GM19240 (cell line): Measurements from ENCODE around the gene IGF2BP1.
"Not testable (repeated sequence)": the region's sequence is repeated elsewhere in the genome, so short reads cannot be mapped to it uniquely, and the experiment has no call there.

ENCODE experiments used
- DNase-seq: peaks from one replicate; pipeline ENCODE4 v3.0.0; 2011; ENCODE audit warnings: low spot score; ENCODE audit not compliant: insufficient read length

IGF2BP1 gene

GRCh38 chr17:49018748-49019147 is 21.6 kb downstream of the IGF2BP1 start:
- no peak for DNase-seq

DNA sequence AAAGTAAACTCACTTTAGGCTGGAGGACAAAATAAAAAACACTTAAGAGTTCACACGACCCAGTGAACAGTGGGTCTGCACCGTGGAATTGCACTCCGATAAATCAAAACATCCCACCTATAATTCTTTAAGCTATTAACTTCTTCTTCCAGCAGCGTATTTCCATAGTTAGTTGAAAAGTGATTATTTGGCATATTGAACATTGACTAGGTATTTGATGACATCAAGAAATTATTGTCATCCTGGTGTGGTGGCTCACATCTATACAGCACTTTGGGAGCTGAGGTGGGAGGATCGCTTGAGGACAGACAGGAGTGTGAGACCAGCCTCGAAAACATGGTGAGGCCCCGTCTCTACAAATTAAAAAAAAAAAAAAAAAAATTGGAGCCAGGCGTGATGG is 23.4 kb downstream of the IGF2BP1 start:
- no peak for DNase-seq

DNA sequence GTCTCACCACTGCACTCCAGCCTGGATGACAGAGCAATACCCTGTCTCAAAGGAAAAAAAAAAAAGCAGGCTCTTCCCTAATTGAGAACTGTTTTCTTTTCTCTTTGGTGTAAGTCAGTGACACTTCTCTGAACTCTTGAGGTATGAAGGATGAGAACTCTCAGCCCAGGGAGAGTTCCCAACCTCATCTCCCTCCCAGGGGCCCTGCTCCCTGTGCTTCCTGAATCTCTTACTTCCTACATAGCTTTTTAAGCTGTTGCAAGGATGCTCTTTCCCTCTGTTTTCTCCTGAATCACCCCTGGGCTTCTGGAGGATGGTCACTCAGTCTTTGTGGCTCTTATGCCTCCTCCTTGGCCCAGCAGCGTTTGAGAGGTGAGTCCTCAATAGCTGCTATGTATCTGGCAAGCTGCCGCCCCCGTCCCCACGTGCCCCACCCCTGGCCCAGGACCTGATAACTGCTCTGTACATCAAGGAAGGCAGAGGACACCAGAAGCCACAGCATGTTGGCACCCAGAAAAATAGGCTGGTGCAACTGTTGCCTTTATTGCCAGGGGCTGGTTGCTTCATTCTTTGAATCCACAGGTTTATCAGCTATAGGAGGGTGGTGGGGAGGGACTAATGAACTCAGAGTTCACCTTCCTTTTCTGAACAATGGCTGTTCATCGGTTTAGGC is 24.0 kb downstream of the IGF2BP1 start:
- no peak for DNase-seq

- DNase-seq, result no peak
Measured at GRCh38 chr17:49021768-49022103, 24.6 kb downstream of the IGF2BP1 start.

GRCh38 chr17:49022391-49022941 is 25.3 kb downstream of the IGF2BP1 start:
- DNase-seq, result no peak

GRCh38 chr17:49024523-49024922 is 27.3 kb downstream of the IGF2BP1 start:
- DNase-seq, result no peak

- DNase-seq, result not testable (repeated sequence)
Measured at GRCh38 chr17:49026447-49026846, 29.3 kb downstream of the IGF2BP1 start.

GRCh38 chr17:49028271-49028670 is 31.1 kb downstream of the IGF2BP1 start:
- DNase-seq, result no peak

- no peak for DNase-seq
Measured at GRCh38 chr17:49029801-49030200, 32.6 kb downstream of the IGF2BP1 start.

DNA sequence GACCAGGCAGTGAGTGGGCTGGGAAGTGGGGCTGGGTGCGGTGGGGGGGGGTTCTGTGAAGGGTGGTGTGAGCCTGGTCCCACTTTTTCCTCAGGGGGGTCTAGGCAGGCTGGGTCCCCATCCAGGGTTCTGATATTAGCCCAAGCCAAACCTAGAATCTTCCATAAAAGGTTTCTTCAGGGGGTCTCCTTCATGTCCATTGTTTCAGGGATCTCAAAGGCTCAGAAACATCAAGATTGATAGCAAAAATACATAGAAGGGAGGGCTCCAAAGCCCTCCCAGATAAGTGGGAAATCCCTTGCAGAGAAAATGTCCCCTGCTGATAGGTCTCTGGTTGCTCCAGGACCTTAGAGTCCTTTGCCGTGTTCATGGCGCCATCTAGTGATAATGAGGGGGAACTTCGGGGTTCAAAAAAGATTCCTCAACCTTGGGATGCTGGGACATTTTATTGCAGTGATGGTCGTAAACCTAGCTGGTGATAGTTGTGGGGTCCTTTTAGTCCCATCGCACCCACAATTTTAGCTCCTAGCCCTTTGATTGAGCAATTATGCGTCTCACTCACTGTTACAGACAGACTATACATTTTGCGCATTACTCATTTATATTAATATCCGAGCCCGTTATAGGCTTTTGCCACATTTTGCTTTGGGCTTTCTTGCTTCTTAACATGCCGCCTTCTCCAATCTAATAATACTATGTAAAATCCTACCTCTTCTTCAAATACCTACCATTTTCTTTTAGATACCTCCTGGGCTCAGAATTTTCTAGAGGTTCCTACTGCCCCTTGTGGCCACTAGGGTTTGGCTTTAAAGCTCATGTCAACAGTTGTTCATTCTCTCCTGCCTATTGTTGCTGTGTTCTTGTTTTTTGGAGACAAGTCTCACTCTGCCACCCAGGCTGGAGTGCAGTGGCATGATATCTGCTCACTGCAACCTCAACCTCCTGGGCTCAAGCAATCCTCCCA is 35.1 kb downstream of the IGF2BP1 start:
- peak; percentile 57 for DNase-seq

DNA sequence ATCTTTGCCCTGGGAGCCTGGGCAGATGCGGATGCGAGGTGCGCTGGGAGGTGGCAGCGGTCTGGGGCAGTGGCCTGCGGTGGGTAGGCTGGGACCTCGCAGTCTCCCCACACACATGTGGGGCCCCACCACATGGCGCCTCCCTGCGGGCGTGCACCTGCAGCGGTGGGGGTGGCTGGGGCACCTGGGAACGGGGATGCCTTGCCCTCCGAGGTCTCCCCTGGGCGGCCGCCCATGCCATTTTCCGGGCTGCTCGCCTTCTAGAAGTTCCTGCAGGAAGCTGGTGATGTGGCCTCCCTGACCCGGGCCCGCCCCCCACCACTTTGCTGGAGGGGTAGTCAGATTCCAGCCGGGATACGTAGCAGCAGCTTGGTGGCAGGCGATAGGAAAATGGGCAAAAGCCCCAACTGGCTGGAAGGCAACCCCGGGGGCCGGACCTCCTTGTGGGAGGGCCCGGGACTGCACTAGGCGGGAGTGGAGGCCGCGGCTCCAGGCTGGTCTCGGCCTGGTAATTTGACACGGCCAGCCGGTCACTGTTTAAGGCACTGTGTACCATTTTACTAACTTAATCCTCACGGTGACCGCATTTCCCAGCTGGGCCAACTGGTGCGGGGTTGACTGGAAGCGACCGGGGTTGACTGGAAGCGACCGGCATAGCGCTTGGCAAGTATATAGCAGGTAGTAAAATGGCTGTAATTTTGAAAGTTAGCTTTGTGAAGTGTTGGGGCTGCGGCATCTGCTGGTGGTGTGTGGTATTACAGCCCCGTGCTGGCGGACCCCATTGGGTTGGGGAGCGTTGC is 38.5 kb downstream of the IGF2BP1 start:
- DNase-seq, result peak; percentile 28

- no peak for DNase-seq
Measured at GRCh38 chr17:49036270-49036626, 39.1 kb downstream of the IGF2BP1 start.

DNA sequence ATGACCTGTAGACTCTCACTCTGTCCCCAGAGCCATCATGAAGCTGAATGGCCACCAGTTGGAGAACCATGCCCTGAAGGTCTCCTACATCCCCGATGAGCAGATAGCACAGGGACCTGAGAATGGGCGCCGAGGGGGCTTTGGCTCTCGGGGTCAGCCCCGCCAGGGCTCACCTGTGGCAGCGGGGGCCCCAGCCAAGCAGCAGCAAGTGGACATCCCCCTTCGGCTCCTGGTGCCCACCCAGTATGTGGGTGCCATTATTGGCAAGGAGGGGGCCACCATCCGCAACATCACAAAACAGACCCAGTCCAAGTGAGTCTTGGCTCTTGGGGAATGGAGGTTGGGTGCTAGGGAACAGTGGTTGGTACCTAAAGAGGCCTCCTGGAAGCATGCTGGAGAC is 41.0 kb downstream of the IGF2BP1 start:
- no peak for DNase-seq

GRCh38 chr17:49038544-49038943 is 41.4 kb downstream of the IGF2BP1 start:
- DNase-seq, result no peak

DNA sequence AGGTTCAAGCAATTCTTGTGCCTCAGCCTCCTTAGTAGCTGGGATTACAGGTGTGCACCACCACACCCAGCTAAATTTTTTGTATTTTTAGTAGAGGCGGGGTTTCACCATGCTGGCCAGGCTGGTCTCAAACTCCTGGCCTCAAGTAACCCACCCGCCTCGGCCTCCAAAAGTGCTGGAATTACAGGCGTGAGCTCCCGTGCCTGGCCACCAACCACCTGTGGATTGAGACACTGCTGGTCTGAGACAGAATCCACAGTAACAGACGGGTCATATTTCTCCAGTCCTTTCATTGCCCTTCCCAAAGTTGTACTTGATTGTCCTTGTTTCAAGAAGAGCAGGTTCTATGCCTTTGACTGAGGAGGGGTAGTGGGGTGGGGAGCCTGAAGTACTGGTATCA is 42.3 kb downstream of the IGF2BP1 start:
- DNase-seq, result not testable (repeated sequence)

GRCh38 chr17:49041527-49041926 is 44.3 kb downstream of the IGF2BP1 start:
- no peak for DNase-seq

GRCh38 chr17:49045376-49045775 is 48.2 kb downstream of the IGF2BP1 start:
- DNase-seq, result no peak

- DNase-seq, result no peak
Measured at GRCh38 chr17:49046912-49047311, 49.7 kb downstream of the IGF2BP1 start.

DNA sequence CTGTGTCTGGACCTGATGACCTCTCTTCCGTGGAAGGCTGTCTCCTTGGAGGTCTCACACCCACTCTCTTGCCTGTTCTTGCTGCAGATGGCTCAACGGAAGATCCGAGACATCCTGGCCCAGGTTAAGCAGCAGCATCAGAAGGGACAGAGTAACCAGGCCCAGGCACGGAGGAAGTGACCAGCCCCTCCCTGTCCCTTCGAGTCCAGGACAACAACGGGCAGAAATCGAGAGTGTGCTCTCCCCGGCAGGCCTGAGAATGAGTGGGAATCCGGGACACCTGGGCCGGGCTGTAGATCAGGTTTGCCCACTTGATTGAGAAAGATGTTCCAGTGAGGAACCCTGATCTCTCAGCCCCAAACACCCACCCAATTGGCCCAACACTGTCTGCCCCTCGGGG is 52.1 kb downstream of the IGF2BP1 start:
- DNase-seq, result no peak

GRCh38 chr17:49050611-49051010 is 53.4 kb downstream of the IGF2BP1 start:
- DNase-seq, result no peak

- DNase-seq, result no peak
Measured at GRCh38 chr17:49051269-49051668, 54.1 kb downstream of the IGF2BP1 start.
